OCI-LY7 (cell line): ENCODE results near the gene KRTAP9-3. TPM values are rescaled to one million over a fixed set of nuclear protein-coding genes. Genes with fewer than 3 reads are reported as not detected.
"Not testable (repeated sequence)": the region's sequence is repeated elsewhere in the genome, so short reads cannot be mapped to it uniquely, and the experiment has no call there.

Experiments
- BruUV-seq: library from RNA; stranded (reverse); fragments of 400-500 nt; replicated peaks from 2 replicates; lab custom pipeline; 2021; lab: Mats Ljungman, UMichigan
- CTCF ChIA-PET: fragments of 300-600 bp; sonication (Branson Sonifier 250); formaldehyde crosslinking; loops from one replicate; lab custom pipeline; 2022; ENCODE audit warnings: antibody characterized with exemption; ENCODE audit not compliant: unreplicated experiment; lab: Charles Lee
- POLR2A ChIA-PET: fragments of 300-600 bp; sonication (Branson Sonifier 250); formaldehyde crosslinking; loops from one replicate; lab custom pipeline; 2022; ENCODE audit warnings: antibody characterized with exemption; lab: Charles Lee
- DNase-seq: peaks from one replicate; pipeline ENCODE4 v3.0.0-alpha.2; 2015; ENCODE audit warnings: low spot score
- H2AFZ ChIP-seq: fragments of 200-600 bp; sonication (generic), shearing (Covaris generic); 2 replicates; pipeline ENCODE4 v1.6.1; 2014; ENCODE audit warnings: mild to moderate bottlenecking, antibody characterized with exemption, low read length, moderate library complexity
- H3K27ac ChIP-seq: fragments of 200-600 bp; sonication (generic); 2 replicates; pipeline ENCODE4 v1.5.1; 2014; ENCODE audit warnings: mixed run types, low read depth, mild to moderate bottlenecking, moderate library complexity, low read length, inconsistent platforms; ENCODE audit not compliant: poor library complexity, severe bottlenecking
- H3K36me3 ChIP-seq: fragments of 200-600 bp; sonication (generic); 2 replicates; pipeline ENCODE4 v1.6.1; 2014; ENCODE audit warnings: mild to moderate bottlenecking, antibody characterized with exemption, low read length, moderate library complexity, mixed read lengths; ENCODE audit not compliant: insufficient read depth
- H3K4me1 ChIP-seq: fragments of 200-600 bp; sonication (generic); 2 replicates; pipeline ENCODE4 v1.5.1; 2014; ENCODE audit warnings: mild to moderate bottlenecking, low read length; ENCODE audit not compliant: insufficient read depth, poor library complexity, severe bottlenecking
- H3K4me2 ChIP-seq: fragments of 200-600 bp; sonication (generic); 2 replicates; pipeline ENCODE4 v1.6.1; 2014; ENCODE audit warnings: mild to moderate bottlenecking, low read length
- H3K4me3 ChIP-seq: fragments of 200-600 bp; sonication (generic); 2 replicates; pipeline ENCODE4 v1.5.1; 2014; ENCODE audit warnings: mild to moderate bottlenecking, low read depth, low read length; ENCODE audit not compliant: poor library complexity, severe bottlenecking
- H3K79me2 ChIP-seq: fragments of 200-600 bp; sonication (generic); 2 replicates; pipeline ENCODE4 v1.6.1; 2016; ENCODE audit warnings: low read depth, mild to moderate bottlenecking, low read length, moderate library complexity, mixed read lengths; ENCODE audit not compliant: insufficient read depth
- H3K9me2 ChIP-seq: fragments of 200-600 bp; sonication (generic); 2 replicates; pipeline ENCODE4 v1.6.1; 2016; ENCODE audit warnings: mild to moderate bottlenecking, low read length, mixed read lengths; ENCODE audit not compliant: insufficient read depth
- H3K9me3 ChIP-seq: fragments of 200-600 bp; sonication (generic); 2 replicates; pipeline ENCODE4 v1.6.1; 2014; ENCODE audit warnings: mild to moderate bottlenecking, mixed run types, low read length, mixed read lengths
- H4K20me1 ChIP-seq: fragments of 200-600 bp; sonication (generic); 2 replicates; pipeline ENCODE4 v1.6.1; 2014; ENCODE audit warnings: mild to moderate bottlenecking, antibody characterized with exemption, low read length, moderate library complexity, mixed read lengths; ENCODE audit not compliant: insufficient read depth
- CTCF ChIP-seq: fragments of 200-600 bp; sonication (generic); conservative IDR thresholded peaks from 2 replicates; pipeline ENCODE4 v1.5.1; 2014; ENCODE audit warnings: mild to moderate bottlenecking, antibody characterized with exemption, low read length, moderate library complexity, mixed read lengths
- EZH2phosphoT487 ChIP-seq: fragments of 200-600 bp; sonication (generic); IDR thresholded peaks from 2 replicates; pipeline ENCODE4 v1.6.1; 2018; ENCODE audit warnings: low read depth, borderline replicate concordance, mild to moderate bottlenecking, mixed run types, antibody characterized with exemption, low read length, moderate library complexity, mixed read lengths
- intact Hi-C: fragments of 100-400 bp; cut with micrococcal nuclease; formaldehyde crosslinking; loops from one replicate; pipeline ENCODE4 v1.10.0; 2022; ENCODE audit not compliant: unreplicated experiment
- total RNA-seq, 2 experiments: library from RNA; depleted of rRNA in 1 of 2; stranded (reverse); fragments of >200 nt in 1 of 2; shearing (Covaris generic) in 1 of 2; gene quantifications; 2 replicates each; pipeline ENCODE4 v1.2.3, GENCODE V29; 2014 to 2022

The KRTAP9-3 gene
- total RNA-seq, 2 experiments from 2014 or later: not detected

DNA sequence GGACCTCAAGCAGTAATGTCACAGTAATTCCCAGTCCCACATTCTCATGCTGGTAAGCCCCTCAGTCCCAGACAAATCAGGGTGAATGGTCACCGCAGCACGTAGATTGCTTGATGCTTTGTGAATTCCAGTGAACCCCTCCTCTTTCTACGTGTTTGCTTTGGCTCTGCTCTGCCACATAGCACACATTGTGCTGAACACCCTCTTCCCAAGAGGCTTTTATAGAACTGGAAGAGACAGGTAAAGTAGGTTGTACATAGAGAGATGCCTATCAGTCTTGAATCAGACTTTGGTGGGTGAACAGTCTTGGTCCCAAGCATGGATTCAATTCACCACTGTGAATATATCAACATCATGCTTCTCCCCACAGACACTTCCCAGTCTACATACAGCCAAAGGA, 32.4 kb downstream of the KRTAP9-3 start:
- Histone ChIP-seq H3K4me3 (no peak overlapping the region), H3K9me3 (no peaks in the 10 kb centered on the region), H3K36me3 (no peaks in the 10 kb centered on the region), H4K20me1 (no peaks in the 10 kb centered on the region), H2AFZ (no peak overlapping the region), H3K9me2 (no peaks in the 10 kb centered on the region), H3K79me2 (no peaks in the 10 kb centered on the region), H3K4me1 (no peaks in the 10 kb centered on the region), H3K4me2 (no peak overlapping the region), H3K27ac (no peak overlapping the region)
- ChIA-PET CTCF (no interaction called here), POLR2A (no interaction called here)
- intact Hi-C loops: no loop called here
- TF ChIP-seq CTCF (no peak), EZH2phosphoT487 (no peak)
- no peak for DNase-seq
- BruUV-seq: no TSS peak

GRCh38 chr17:41265078-41265477, 32.8 kb downstream of the KRTAP9-3 start, which contains the start of gene KRTAP9-6:
TSS of gene KRTAP9-6 (plus strand) at chr17:41265378. CDS start at chr17:41265378, 0 bp downstream.
- no peaks in the 10 kb centered on the region for H3K79me2 ChIP-seq
- intact Hi-C loops: no loop called here
- DNase-seq: no peak
- H3K27ac ChIP-seq: no peak within 1 kb of the TSS
- TF ChIP-seq CTCF: no peak
- H4K20me1 ChIP-seq: no peaks in the 10 kb centered on the region
- H3K36me3 ChIP-seq: no peaks in the 10 kb centered on the region
- no TSS peak for BruUV-seq
- no peak within 1 kb of the TSS for H3K4me3 ChIP-seq
- H3K9me2 ChIP-seq: no peaks in the 10 kb centered on the region
- ChIA-PET CTCF (no interaction called here), POLR2A (no interaction called here)
- H3K9me3 ChIP-seq: no peaks in the 10 kb centered on the region
- no peak within 1 kb of the TSS for H2AFZ ChIP-seq
- H3K4me2 ChIP-seq: no peak within 1 kb of the TSS
- H3K4me1 ChIP-seq: no peaks in the 10 kb centered on the region

- H4K20me1 ChIP-seq: no peaks in the 10 kb centered on the region
- POLR2A ChIA-PET: no interaction called here
- no peak overlapping the region for H3K4me2 ChIP-seq
- H3K27ac ChIP-seq: no peak overlapping the region
- H3K36me3 ChIP-seq: no peaks in the 10 kb centered on the region
- no peaks in the 10 kb centered on the region for H3K9me2 ChIP-seq
- TF ChIP-seq EZH2phosphoT487: no peak
- TF ChIP-seq CTCF: no peak
- no peaks in the 10 kb centered on the region for H3K79me2 ChIP-seq
- intact Hi-C loops: no loop called here
- CTCF ChIA-PET: no interaction called here
- no peak overlapping the region for H2AFZ ChIP-seq
- no peak overlapping the region for H3K4me3 ChIP-seq
- no peaks in the 10 kb centered on the region for H3K4me1 ChIP-seq
- no peaks in the 10 kb centered on the region for H3K9me3 ChIP-seq
- DNase-seq: no peak
- BruUV-seq: no TSS peak
These were observed 35.5 kb downstream of the KRTAP9-3 start for GRCh38 chr17:41267711-41268110.

DNA sequence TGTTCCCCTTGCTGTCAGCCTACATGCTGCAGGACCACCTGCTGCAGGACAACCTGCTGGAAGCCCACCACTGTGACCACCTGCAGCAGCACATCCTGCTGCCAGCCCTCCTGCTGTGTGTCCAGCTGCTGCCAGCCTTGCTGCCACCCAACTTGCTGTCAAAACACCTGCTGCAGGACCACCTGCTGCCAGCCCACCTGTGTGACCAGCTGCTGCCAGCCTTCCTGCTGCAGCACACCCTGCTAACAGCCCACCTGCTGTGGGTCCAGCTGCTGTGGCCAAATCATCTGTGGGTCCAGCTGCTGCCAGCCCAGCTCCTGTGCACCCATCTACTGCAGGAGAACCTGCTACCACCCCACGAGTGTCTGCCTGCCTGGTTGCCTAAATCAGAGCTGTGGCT, 39.1 kb downstream of the KRTAP9-3 start:
- BruUV-seq, H3K4me3 ChIP-seq, H4K20me1 ChIP-seq, H3K27ac ChIP-seq, DNase-seq, POLR2A ChIA-PET, H3K79me2 ChIP-seq, H3K4me2 ChIP-seq, intact Hi-C loops, H3K9me2 ChIP-seq, CTCF ChIA-PET, H3K9me3 ChIP-seq, H3K36me3 ChIP-seq, H2AFZ ChIP-seq, H3K4me1 ChIP-seq: not testable (repeated sequence)
